T-helper 1 cell (primary cell): ENCODE measurements around the gene ZNF584.
"Not testable (repeated sequence)": the region's sequence is repeated elsewhere in the genome, so short reads cannot be mapped to it uniquely, and the experiment has no call there.

Experiments
- DNase-seq, 5 donors: peaks; one replicate each; pipeline ENCODE4 v3.0.0-alpha.2; 2012 to 2020

Gene ZNF584

DNA sequence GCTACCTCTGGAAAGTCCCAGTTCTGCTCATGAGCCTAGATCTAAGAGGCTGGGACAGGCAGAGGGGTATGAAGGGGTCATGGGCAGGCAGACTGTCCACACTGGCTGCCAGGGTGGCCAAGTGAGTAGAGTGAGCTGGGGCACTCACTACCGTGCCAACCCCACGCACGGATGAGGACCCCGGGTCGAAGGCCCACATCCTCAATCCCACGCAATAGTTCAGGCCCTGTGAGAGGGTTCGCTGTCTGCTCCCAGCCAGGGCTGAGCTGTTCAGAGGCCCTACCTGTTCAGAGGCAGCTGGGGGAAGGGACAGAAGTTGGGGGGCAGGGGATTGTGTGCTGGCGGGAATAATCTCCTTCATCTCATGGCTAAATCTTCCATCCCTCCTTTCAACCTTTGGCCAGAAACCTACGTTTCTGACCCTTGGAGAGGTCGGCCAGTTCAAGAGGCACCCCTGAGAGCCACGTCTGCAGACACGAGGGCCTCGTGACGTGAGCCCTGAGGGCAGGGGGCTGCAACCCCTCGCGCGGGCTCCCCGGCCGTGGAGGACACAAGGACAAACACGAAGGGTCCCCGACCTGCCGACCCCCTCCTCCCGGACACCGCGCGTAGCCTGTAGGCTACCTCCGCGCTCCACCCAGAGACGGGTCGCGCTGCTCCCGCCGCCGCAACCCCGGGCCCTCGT, 22.4 kb upstream of the ZNF584 start:
- no peak for DNase-seq

DNA sequence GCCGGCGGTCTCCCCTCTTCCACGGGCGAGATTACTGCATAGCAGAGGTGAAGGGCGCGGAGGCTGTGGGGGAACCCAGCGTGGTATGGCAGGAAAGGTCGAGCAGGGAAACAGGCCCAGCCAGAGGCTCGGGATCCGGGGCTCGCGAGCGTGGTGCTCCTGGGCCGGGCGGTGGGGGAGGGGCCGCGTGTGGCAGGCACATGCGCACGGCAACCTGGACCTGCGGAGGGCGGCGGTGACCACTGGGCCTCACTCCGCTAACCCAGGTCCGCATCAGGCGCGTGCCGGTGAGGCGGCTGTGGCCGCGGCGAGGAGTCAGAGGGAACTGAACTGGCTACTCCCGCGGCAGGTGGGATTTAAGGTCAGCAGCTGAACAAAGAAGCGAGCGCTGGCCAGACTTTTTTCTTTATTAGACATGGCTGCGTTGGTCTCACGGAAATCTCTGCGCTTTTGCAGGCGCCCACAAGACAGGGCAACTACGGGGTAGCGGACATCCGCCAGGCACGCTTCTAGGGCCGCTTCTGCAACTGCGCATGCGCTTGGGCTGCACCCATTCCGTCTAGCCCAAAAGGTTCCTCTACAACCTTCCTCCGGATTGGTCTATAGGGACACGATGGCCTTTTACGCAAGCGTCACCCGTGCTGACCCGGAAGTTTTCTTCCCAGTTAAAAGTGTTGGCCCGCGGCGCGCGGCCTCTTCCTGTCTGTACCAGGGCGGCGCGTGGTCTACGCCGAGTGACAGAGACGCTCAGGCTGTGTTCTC, 21.7 kb upstream of the ZNF584 start, which contains the start of gene RPS5:
RPS5 (plus strand) TSS at position 694 of the 762 bp plus-strand sequence. CDS start 869 bp downstream, outside the sequence.
- DNase-seq = peak; percentile 94 to 99 (median 94)

DNA sequence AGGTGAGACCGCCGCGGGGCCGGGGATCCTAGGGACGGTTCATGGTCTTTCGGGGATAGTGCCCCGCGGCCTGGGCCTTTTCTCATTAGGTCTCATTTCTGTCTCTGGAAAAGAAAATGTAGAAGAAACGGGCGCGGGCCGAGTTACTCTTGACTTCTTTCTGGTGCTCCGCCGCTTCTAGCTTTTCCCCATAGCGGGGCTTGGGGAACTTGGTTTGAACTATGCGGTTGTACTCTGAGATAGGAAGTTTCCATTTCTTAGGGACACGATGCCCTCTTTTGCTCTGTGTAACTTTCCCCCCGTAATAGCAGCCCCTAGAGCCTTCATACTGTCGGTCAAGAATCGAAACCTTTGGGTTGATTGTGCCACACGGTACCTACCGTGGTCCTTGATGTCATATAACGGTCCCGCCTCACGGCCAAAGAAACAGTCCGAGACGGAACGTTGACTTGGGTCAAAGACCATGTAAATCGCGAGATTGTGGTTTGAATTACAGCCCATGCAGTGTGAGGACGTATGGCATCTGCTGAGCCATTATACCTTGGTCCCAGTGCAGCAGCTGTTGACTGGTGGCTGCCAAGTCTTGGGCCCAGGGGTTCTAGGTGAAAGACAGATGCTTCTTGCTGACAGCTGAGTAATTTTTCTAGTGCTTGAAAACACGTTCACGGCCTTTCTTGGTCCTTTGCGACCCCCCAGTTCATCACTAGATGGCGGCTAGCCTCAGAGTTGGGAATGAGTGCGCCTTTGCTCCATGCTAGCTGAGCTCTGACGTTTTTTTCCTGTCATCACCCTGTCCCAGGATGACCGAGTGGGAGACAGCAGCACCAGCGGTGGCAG, 20.9 kb upstream of the ZNF584 start:
- DNase-seq = no peak

DNA sequence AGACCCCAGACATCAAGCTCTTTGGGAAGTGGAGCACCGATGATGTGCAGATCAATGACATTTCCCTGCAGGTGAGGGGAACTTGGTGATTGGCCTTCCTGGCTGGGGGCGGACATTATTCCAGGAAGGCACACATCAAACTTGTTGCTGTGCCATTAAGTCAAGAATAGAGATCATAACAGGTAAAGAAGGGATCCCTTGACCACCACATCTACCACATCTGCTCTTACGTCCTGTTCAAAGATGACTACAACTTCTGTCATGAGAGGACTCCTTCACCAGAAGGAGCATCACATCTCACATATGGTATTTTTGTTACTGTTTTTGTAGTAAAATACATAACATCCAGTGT, 20.3 kb upstream of the ZNF584 start:
- no peak for DNase-seq

DNA sequence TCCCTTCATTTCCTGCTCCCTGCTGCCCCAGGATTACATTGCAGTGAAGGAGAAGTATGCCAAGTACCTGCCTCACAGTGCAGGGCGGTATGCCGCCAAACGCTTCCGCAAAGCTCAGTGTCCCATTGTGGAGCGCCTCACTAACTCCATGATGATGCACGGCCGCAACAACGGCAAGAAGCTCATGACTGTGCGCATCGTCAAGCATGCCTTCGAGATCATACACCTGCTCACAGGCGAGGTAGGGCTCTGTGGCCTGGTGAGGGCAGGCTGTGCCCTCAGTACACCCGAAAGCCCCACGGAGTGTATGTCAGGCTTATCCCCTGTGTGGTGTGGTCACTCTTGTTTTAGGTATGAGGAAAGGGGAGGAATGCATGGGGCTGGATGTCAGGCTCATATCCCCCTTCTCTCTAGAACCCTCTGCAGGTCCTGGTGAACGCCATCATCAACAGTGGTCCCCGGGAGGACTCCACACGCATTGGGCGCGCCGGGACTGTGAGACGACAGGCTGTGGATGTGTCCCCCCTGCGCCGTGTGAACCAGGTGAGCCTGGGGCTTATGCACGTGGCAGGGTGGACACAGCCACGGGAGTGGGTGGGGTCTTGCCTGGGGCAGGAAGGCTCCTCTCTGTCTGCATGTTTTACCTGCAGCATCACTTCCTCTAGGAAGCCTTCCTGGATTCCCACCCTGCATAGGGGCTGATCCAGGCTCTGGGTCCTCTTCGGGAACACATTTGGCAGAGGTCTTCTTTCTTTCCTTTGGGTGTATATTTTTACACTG, 15.3 kb upstream of the ZNF584 start:
- no peak for DNase-seq

DNA sequence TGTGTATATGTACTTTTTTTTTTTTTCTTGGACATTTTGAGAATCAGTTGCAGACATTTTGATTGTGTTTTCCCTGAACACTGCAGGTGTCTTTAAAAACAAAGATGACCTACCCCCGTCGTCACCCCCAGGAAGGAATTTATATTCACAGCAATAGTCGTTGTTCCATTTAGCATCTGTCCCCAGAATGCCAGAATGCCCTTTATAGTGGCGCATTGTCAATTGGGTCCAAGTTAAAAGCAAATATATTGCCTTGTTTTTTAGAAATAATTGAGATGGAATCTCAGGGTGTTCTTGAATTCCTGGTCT, 14.8 kb upstream of the ZNF584 start:
- no peak for DNase-seq

DNA sequence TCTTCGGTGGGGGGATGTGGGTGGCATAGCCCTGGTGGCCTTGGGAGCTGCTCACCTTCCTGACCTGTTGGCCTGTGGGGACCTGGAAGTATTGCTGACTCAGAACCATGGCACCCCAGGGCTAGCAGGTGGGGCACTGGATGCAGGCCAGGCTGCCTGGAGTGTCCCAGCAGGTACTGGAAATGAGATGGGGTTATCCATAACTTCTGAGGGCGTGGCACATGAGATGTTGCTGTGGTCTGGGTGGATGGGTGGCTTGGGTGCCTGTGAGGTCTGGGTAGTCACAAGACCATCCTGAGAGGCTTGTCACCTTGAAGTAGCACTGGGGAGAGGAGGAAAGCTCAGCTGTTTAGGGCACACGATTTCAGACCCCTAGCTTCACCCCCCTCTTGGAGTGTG, 13.6 kb upstream of the ZNF584 start:
- DNase-seq = no peak

DNA sequence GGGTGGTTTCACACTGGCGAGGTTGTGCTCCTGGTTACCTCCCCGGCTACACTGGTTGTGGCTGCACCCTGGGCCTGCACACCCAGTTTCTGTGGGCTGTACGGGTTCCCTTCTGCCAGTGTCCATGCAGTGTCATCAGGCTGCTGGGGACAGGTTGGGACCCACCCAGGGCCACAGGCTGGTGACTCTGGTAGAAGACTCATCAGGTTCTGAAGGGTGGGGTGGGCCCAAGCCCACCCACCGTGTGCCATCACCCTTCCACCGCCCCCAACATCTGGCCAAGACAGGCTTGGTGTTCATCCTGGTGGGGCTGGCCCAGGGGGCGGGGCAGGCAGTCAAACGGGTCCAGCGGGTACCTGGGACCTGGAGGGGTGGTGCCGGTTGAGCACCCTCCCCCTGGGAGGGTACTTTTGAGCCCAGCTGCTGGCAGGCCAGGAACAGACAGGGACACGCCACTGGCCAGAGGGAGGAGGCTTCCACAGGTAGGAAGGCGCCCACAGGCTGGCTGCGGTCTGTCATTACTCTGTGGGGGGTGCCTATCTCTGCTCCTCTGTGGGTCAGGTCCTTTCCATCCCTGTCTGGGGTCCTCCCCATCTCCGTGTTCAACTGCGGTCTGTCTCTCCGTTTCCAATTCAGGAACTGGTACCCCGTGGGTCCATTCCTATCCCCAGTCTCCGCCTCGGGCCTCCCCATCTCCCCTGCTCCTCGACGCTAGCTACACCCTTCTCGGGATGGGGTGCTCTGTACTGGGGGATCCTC, 13.1 kb upstream of the ZNF584 start, which contains the start of gene RNF225:
RNF225 (plus strand) TSS at position 437 of the 759 bp plus-strand sequence. CDS start 434 bp downstream, outside the sequence.
- no peak for DNase-seq

DNA sequence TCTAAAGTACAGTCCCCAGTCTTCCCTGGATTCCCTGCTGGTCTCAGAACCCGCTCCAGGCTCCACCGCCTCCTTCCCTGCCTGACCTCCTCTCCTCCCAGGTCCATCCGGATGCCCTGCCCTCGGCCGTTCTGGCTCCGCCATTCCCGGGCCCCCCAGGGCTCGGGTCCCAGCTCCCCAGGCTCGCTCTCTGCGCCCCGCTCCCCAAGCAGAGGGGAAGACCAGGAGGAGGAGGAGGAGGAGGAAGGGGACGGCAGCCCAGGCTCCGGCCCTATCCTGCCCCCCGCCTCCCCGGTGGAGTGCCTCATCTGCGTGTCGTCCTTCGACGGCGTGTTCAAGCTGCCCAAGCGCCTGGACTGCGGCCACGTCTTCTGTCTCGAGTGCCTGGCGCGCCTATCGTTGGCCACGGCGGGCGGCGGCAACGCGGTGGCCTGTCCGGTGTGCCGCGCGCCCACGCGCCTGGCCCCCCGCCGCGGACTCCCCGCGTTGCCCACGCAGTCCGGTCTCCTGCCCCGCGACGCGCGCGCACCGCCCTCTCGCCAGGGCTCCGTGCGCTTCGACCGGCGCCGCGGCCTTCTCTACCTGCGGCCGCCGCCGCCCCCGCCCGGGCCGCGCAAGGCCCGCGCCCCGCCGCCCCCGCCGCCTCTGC, 12.3 kb upstream of the ZNF584 start:
- DNase-seq = no peak

DNA sequence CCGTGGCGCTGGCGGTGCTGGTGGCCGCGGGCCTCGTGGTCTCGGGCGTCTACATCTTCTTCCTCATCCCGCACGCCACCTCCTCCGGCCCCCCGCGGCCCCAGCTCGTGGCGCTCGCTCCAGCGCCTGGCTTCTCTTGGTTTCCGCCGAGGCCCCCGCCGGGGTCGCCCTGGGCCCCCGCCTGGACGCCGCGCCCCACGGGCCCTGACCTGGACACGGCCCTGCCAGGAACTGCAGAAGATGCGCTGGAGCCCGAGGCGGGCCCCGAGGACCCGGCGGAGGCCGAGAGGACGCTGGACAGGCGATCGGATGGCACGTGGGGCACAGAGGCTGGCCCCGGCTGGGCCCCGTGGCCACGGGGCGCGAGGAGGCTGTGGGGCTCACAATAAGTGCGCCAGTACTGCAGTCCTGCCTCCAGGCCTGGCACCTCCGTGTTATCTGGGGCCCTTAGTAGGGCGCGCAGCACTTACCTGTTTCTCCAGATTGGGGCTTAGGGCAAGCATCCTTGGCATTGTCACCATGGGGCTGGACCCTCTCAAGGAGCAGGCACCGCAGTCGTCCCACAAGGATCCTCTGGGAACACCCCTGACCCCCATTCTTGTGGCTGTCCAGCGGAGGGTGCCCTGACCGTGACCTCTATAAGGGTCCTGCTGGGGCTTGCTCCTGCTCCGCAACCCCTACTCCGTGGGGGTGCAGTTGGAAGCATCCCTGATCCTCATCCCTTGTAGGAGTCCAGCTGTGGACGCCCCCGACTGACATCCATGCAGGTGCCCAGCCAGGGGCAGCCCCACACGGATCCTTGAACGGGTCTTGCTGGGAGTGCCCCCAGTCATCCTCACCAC, 11.5 kb upstream of the ZNF584 start:
- no peak for DNase-seq

DNA sequence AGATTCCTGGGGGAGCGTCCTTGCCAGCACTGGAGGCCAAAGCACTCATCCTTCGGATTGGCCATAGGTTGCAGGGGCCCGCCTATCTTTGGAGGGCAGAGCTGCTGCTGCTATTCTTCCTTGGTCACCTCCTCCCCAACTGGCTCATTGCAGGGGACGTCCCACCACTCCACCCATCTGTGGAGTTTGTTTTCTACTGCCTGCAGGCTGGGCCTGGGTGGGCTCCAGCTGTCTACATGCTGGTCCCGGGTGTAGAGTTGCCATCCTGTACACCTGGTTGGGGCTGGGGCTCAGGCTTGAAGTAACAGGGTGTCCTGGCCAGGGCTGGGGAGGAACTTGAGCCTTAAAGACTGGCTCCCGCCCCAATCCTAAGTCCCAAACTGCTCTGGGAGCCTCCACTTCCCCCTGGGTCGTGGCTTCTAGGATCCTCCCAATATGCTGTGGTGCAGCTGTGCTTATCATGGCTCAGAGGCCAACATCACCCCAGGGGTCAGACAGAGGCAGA, 10.9 kb upstream of the ZNF584 start:
- no peak for DNase-seq

DNA sequence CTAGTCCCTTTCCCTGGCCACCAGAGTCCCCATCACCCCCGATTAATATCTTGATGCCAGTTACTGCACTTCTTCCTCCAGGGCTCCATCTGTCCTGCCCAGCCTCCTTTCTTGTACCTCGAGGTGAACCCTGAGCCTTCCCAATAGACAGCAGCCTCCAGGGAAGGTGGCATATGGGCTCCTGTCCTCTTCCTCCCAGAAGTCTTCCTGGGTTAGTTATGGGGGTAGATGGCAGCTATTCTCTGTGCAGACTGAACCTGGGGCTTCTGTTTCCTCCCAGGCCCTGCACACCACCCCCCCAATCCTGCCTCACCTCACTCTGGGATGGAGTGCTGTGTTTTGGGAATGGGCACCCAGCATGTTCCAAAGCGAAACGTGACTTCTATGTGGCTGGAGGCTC, 10.4 kb upstream of the ZNF584 start:
- no peak for DNase-seq

DNA sequence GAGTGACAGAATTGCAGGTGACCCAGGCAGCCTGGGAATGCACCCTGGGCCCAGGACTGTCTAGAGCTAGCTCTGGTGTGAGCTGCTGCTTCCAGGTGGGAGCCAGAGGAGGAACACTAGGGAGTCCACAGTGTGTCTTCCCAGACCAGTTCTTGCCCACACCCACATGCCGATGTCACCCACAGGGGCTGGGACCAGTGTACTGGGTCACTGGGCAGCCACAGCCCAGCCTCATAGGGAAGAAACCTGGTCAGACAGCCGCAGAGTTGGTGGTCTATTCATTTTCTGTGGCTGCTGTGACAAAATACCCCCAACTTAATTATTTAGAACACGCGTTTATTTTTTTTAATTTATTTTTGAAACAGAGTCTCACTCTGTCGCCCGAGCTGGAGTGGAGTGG, 9.9 kb upstream of the ZNF584 start:
- DNase-seq = no peak

DNA sequence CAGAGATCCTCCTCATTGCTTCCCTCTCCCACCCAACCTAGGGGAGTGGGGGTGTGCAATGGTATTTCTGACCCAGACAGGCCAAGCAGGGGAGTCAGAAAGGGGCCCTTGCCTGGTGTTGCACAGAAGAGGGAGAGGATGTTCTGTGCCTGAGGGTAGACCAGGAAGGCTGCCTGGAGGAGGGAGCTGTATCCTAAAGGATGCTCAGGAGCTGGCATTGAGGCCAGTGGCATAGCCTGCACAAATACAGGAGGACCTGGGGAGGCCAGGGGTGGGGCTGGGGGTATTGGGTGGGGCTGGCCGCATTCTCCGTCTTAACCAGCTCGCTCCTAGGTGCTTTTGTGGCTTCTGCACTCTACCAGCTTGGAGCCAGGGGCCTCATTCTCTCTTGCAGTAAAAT, 8.5 kb upstream of the ZNF584 start:
- DNase-seq = no peak

DNA sequence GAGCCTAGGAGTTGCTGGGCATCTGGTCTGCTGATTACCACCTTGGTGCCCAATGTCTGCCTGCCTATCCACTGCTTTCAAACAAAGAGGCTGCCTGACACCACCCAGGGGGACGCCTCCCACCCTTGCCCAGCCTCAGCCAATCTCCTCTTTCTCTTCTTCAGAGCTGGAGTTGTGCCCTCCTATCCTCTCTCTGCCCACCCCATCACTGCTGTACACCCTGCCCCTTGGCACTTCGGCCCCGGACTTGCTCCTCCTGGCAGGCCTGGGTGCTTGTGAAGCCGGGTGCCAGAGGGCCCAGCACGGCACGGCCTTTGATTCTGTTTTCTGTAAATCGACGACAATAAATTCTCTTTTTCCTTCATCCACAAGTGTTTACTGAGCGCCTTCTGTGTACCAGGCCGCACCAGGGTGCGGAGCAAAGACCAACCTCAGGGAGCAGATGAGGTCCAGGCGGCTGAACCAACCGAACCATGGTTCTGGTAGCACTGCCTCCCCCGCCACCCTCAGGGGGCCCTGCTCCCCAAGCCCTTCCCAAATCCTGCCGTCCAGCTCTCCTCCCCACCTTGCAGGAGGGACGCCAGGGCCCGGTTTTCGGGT, 8.0 kb upstream of the ZNF584 start:
- no peak for DNase-seq

DNA sequence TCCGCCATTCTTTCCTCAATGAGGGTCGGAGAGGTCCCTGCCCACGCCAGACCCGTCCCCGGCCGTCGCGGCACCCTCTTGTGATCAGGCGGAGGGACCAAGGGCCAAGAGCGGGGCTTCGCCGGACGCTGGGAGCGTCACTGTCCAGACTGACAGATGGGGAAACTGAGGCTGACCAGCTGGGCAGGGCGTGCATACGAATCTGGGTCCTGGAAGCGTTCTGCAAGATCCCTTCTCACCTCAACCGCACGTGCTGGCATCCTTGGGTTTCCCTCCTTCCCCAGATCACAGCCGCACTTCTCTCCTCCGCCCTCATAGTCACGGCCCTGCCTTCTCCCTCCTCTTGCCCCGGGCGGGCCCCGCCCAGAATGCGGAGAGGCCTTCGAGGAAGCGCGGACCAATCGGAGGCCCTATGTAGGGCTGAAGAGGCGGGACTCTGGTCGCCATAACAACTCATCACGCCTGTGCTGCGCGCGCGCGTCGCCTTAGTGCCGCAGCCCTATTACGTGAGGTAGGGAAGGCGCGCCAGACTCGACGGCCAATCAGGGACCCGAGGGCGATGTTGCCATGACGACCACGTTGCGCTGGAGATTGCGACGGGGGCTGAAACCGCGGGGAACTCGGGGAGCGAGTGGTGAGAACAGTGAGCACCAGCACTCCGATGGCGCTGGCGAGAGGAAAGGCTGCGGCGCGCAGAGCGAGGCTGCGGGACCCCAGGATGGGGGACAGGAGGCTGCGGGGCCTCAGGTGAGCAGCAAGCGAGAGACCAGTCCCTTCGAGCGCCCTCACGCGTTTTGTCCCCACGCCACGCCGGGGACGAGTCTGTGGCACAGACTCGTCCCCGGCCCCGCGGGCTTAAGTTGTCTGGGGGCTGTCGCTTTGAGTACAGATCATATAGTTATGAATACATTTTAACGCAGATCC, 7.3 kb upstream of the ZNF584 start:
- peak; percentile 99 to 100 (median 99) for DNase-seq

DNA sequence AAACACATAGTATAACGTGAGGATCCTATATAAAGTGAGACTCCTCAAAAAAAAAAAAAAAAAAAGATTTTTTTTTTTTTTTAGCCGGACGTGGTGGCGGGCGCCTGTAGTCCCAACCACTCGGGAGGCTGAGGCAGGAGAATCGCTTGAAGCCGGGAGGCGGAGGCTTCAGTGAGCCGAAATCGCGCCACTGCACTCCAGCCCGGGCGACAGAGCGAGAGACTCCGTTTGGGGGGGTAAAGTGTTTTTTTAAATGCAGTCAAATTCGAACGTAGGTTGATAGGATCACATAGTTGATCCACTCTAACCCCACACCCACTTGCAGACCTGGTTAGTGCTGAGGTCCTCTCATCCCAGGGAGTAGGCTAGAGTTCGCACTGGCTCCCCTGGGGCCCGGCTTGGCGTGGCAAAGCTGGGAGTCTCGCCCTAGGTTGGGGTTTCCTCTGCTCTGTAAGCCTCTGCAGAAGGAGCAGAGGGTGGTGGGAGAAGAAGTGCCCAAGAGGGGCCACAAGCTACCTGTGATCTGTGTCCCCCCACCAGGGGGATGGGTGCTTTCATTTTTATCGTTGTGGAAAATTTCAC, 6.5 kb upstream of the ZNF584 start:
- DNase-seq = no peak

DNA sequence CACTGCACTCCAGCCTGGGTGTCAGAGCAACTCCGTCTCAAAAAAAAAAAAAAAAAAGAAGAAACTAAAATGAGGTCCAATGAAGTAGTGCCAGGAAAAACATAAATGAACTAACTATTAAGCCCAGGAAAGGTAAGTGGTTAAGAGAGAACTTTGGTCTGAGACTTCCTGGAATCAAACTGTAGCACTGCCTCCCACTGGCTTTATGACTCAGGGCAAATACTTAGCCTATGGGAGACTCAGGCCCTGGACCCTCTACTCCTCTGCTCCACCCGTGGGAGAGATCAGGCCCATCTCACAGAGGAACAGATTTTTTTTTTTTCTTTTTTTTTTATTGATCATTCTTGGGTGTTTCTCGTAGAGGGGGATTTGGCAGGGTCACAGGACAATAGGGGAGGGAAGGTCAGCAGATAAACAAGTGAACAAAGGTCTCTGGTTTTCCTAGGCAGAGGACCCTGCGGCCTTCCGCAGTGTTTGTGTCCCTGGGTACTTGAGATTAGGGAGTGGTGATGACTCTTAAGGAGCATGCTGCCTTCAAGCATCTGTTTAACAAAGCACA, 4.5 kb upstream of the ZNF584 start:
- not testable (repeated sequence) for DNase-seq
